ENCODE data around the gene FCER2.

- TF ChIP-seq POLR2A (IDR thresholded peaks at IDR 0.05; ENCODE audit: low read depth, low read length): no peak
- TF ChIP-seq POU2F2 (IDR thresholded peaks at IDR 0.05; ENCODE audit: low read depth, low read length): no peak
Observed at GRCh38 chr19:7716762-7717161, 14.8 kb upstream of the FCER2 start.

All from GM12891 (cell line).